ENCODE results near the gene PCNT. TPM values are rescaled to one million over a fixed set of nuclear protein-coding genes. Genes with fewer than 3 reads are reported as not detected.

PCNT gene
- total RNA-seq, 1 experiment from 2014 or later: 41.0 TPM

DNA sequence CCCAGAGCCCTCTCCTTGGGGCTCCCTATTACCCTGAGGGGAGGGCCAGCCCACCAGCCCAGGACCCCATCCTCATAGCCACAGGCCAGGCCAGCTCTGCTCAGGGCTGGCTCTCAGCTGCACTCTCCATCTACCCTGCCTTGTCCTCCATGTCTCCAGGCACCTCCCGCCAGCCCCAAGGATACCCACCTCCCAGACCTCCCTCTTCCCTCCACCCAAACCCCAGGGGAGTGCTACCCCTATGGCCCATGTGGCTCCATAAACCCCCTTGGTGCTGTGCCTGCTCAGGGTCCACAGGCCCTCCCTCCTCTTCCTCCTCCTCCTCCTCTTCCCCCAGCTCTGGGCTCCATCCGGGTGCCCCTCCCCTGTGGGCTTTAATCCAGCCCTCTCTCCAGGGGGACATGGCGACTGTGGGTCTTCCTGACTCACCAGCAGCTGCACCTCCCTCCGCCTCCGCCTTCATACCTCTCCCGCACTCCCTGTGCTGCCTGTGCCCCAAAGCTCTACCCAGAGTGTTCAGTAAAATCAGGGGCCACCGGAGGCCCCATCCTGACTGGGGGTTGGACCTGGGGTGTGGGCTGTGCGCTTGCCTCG, 28.7 kb upstream of the PCNT start:
- peaks cover 31% of the 10 kb centered on the region for H3K36me3 Mint-ChIP-seq
- H3K4me1 Mint-ChIP-seq: peaks cover 19% of the 10 kb centered on the region
- ATAC-seq (peak; percentile 36), DNase-seq (ENCODE audit: low spot score) (no peak)
- ChIA-PET POLR2A (no interaction called here), CTCF (interaction anchor here (0.7 kb wide), 2 partner anchors 152 to 1784 kb away, joined by 3 read pairs; no protein-coding TSS in a partner anchor)
- H3K9me3 Mint-ChIP-seq: no peaks in the 10 kb centered on the region
- H3K4me3 Mint-ChIP-seq: no peak overlapping the region
- H3K27ac Mint-ChIP-seq: no peak overlapping the region; the same call in 1 of the 2 replicates
- peaks cover 16% of the 10 kb centered on the region for H3K27me3 Mint-ChIP-seq (ENCODE audit: low read depth)
- TF ChIP-seq SMAD3 (CRISPR knock-in tag; IDR thresholded peaks at IDR 0.05; ENCODE audit: borderline replicate concordance) (no peak), FOXP1 (CRISPR knock-in tag; IDR thresholded peaks at IDR 0.05; ENCODE audit: borderline replicate concordance) (no peak)

DNA sequence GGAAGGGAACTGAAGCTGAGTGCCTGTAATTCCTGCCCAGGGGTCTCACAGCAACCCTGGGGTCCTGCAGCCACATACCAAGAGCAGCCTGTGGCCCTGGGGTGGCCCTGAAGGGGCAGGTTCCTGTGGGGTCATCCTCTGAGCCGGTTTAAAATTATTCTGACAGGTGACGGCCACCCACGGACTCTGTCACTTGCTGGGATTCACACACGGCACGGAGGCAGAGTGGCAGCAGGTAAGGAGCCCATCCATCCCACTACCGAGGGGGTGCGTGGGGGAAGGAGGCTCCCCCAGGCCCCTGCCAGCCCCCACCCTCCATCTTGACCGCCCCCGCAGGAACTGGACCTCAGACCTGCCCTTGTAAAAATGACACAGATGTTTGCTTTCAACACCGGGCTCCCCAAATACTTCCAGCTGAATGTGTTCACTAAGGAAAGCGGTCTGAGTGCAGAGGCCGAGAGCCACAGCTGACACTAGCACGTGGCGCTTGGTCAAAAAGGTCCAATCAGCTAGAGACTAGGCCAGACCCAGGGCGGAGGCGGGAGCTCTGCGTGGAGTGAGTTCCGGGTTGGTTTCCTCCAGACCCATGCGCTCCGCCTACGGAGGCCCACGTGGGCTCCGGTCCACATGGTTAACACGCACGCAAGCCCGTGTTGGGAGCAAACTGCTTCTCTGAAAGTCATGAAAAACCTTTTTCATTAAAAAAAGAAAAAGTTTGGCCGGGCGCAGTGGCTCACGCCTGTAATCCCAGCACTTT, 27.8 kb upstream of the PCNT start:
- Mint-ChIP-seq H3K9me3 (no peaks in the 10 kb centered on the region), H3K27me3 (ENCODE audit: low read depth) (peaks cover 16% of the 10 kb centered on the region), H3K27ac (no peak overlapping the region), H3K4me3 (no peak overlapping the region), H3K36me3 (peaks cover 39% of the 10 kb centered on the region), H3K4me1 (peaks cover 18% of the 10 kb centered on the region)
- ChIA-PET POLR2A (no interaction called here), CTCF (interaction anchor here (0.8 to 1.4 kb wide), 2 partner anchors 27 to 30 kb away, joined by 3 to 4 read pairs; a partner anchor contains a TSS)
- ATAC-seq (no peak), DNase-seq (ENCODE audit: low spot score) (no peak)
- TF ChIP-seq GABPB1 (CRISPR knock-in tag; IDR thresholded peaks at IDR 0.05) (peak; percentile 38; the same call in 1 of the 2 replicates), HMGA2 (CRISPR knock-in tag; IDR thresholded peaks at IDR 0.05) (no peak), E2F5 (CRISPR knock-in tag; IDR thresholded peaks at IDR 0.05) (no peak)

- ChIA-PET POLR2A (interaction anchor here (0.6 to 0.8 kb wide), 3 partner anchors 9 to 276 kb away, joined by 3 read pairs; no protein-coding TSS in a partner anchor), CTCF (interaction anchor here (0.8 to 1.4 kb wide), 5 partner anchors 18 to 234 kb away, joined by 3 to 5 read pairs (median 4); a partner anchor contains a TSS)
- TF ChIP-seq CREM (CRISPR knock-in tag; IDR thresholded peaks at IDR 0.05): no peak
- TF ChIP-seq JAZF1 (CRISPR knock-in tag; IDR thresholded peaks at IDR 0.05): no peak
- no peak for TF ChIP-seq PREB (CRISPR knock-in tag; IDR thresholded peaks at IDR 0.05; ENCODE audit: borderline replicate concordance)
- TF ChIP-seq, protein P1, sequence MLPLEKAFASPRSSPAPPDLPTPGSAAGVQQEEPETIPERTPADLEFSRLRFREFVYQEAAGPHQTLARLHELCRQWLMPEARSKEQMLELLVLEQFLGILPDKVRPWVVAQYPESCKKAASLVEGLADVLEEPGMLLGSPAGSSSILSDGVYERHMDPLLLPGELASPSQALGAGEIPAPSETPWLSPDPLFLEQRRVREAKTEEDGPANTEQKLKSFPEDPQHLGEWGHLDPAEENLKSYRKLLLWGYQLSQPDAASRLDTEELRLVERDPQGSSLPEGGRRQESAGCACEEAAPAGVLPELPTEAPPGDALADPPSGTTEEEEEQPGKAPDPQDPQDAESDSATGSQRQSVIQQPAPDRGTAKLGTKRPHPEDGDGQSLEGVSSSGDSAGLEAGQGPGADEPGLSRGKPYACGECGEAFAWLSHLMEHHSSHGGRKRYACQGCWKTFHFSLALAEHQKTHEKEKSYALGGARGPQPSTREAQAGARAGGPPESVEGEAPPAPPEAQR (CRISPR knock-in tag; IDR thresholded peaks at IDR 0.05): no peak
- no peak for TF ChIP-seq ATF3 (CRISPR knock-in tag; conservative IDR thresholded peaks at IDR 0.05)
- no peak for TF ChIP-seq ZNF219 (CRISPR knock-in tag; IDR thresholded peaks at IDR 0.05; ENCODE audit: borderline replicate concordance)
- 0 out of 2 replicates have a peak, but pooled peaks have one; percentile 11 for TF ChIP-seq FOXP4 (CRISPR knock-in tag; IDR thresholded peaks at IDR 0.05)
- TF ChIP-seq SMAD3 (CRISPR knock-in tag; IDR thresholded peaks at IDR 0.05; ENCODE audit: borderline replicate concordance): no peak
- peaks cover 35% of the 10 kb centered on the region for H3K36me3 Mint-ChIP-seq
- DNase-seq (ENCODE audit: low spot score): peak; percentile 52
- H3K27me3 Mint-ChIP-seq (ENCODE audit: low read depth): peaks cover 16% of the 10 kb centered on the region
- peak overlapping the region; percentile 89; the same call in 1 of the 2 replicates for H3K27ac Mint-ChIP-seq
- peaks cover 17% of the 10 kb centered on the region for H3K4me1 Mint-ChIP-seq
- H3K9me3 Mint-ChIP-seq: no peaks in the 10 kb centered on the region
- ATAC-seq: peak; percentile 58
- peak overlapping the region; percentile 65 for H3K4me3 Mint-ChIP-seq
Measured at GRCh38 chr21:46297338-46298271, 26.4 kb upstream of the PCNT start.
